ENCODE data around the gene SLC66A1.

SLC66A1 gene

DNA sequence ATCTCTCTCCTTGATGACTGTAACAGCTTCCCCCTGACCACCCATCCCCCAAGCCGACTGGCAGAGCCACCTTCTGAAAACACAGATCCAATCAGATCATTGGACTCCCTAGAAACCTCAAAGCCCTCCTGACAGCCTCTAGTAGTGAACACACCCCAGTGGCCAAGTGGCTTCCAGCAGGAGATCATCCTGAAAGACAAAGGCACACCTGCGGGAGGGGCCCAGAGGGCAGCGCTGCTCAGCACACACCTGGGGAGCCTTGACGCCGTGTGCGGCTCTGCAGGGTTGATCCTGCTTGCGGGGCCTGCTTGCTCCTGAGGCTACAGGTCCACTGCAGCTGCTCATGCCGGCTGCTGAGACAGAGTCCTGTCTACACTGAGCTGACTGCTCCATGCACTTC is 41.5 kb downstream of the SLC66A1 start:
- no peaks in the 10 kb centered on the region for H3K9me2 ChIP-seq (replicated peaks; ENCODE audit: insufficient read depth, low read length)
- no peaks in the 10 kb centered on the region for H3K9me3 ChIP-seq (replicated peaks; ENCODE audit: insufficient read depth, low read length)
- H3K79me2 ChIP-seq (ENCODE audit: low read length) = 0 out of 2 replicates have a peak, but pooled peaks cover 1% of the 10 kb centered on the region
- DNase-seq = no peak
- H3F3A ChIP-seq (ENCODE audit: insufficient read depth, low read length) = no peaks in the 10 kb centered on the region
- no peaks in the 10 kb centered on the region for H4K20me1 ChIP-seq (ENCODE audit: insufficient read depth, low read length)
- H3K9ac ChIP-seq (ENCODE audit: low read length) = no peak overlapping the region
- H3K27ac ChIP-seq (ENCODE audit: low read length) = no peak overlapping the region
- no peak overlapping the region for H3K4me3 ChIP-seq (ENCODE audit: low read length)
- H3K4me2 ChIP-seq (ENCODE audit: low read depth, low read length) = no peak overlapping the region
- no peak overlapping the region for H2AFZ ChIP-seq (ENCODE audit: low read length)
- no peaks in the 10 kb centered on the region for H3K27me3 ChIP-seq (replicated peaks; ENCODE audit: insufficient read depth, low read length)
- H3K36me3 ChIP-seq (replicated peaks; ENCODE audit: insufficient read depth, low read length) = 0 out of 2 replicates have a peak, but pooled peaks cover 4% of the 10 kb centered on the region
- no peaks in the 10 kb centered on the region for H3K4me1 ChIP-seq (ENCODE audit: low read length)
- TF ChIP-seq, protein P1, sequence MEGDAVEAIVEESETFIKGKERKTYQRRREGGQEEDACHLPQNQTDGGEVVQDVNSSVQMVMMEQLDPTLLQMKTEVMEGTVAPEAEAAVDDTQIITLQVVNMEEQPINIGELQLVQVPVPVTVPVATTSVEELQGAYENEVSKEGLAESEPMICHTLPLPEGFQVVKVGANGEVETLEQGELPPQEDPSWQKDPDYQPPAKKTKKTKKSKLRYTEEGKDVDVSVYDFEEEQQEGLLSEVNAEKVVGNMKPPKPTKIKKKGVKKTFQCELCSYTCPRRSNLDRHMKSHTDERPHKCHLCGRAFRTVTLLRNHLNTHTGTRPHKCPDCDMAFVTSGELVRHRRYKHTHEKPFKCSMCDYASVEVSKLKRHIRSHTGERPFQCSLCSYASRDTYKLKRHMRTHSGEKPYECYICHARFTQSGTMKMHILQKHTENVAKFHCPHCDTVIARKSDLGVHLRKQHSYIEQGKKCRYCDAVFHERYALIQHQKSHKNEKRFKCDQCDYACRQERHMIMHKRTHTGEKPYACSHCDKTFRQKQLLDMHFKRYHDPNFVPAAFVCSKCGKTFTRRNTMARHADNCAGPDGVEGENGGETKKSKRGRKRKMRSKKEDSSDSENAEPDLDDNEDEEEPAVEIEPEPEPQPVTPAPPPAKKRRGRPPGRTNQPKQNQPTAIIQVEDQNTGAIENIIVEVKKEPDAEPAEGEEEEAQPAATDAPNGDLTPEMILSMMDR (IDR thresholded peaks at IDR 0.05; ENCODE audit: low read length) = no peak
- no peak for TF ChIP-seq EZH2 (optimal IDR thresholded peaks at IDR 0.05; ENCODE audit: low read depth, low read length)
- no peak for TF ChIP-seq EZH2phosphoT487 (IDR thresholded peaks at IDR 0.05; ENCODE audit: low read length)

- H3K4me1 ChIP-seq (ENCODE audit: low read length) = no peaks in the 10 kb centered on the region
- no peak overlapping the region for H3K27ac ChIP-seq (ENCODE audit: low read length)
- peaks cover 4% of the 10 kb centered on the region; the same call in 1 of the 2 replicates for H3K79me2 ChIP-seq (ENCODE audit: low read length)
- no peaks in the 10 kb centered on the region for H3K27me3 ChIP-seq (replicated peaks; ENCODE audit: insufficient read depth, low read length)
- H2AFZ ChIP-seq (ENCODE audit: low read length) = no peak overlapping the region
- no peaks in the 10 kb centered on the region for H3F3A ChIP-seq (ENCODE audit: insufficient read depth, low read length)
- no peaks in the 10 kb centered on the region for H3K9me3 ChIP-seq (replicated peaks; ENCODE audit: insufficient read depth, low read length)
- H4K20me1 ChIP-seq (ENCODE audit: insufficient read depth, low read length) = no peaks in the 10 kb centered on the region; the same call in 1 of the 2 replicates
- no peak overlapping the region for H3K9ac ChIP-seq (ENCODE audit: low read length)
- no peaks in the 10 kb centered on the region for H3K9me2 ChIP-seq (replicated peaks; ENCODE audit: insufficient read depth, low read length)
- DNase-seq = no peak
- H3K4me3 ChIP-seq (ENCODE audit: low read length) = no peak overlapping the region
- H3K36me3 ChIP-seq (replicated peaks; ENCODE audit: insufficient read depth, low read length) = 0 out of 2 replicates have a peak, but pooled peaks cover 4% of the 10 kb centered on the region
- TF ChIP-seq EZH2phosphoT487 (IDR thresholded peaks at IDR 0.05; ENCODE audit: low read length) (no peak), EZH2 (optimal IDR thresholded peaks at IDR 0.05; ENCODE audit: low read depth, low read length) (no peak)
- TF ChIP-seq, protein P1 (IDR thresholded peaks at IDR 0.05; ENCODE audit: low read length) = no peak
- H3K4me2 ChIP-seq (ENCODE audit: low read depth, low read length) = no peak overlapping the region
Observed at GRCh38 chr1:19354531-19354981, 42.4 kb downstream of the SLC66A1 start.

DNA sequence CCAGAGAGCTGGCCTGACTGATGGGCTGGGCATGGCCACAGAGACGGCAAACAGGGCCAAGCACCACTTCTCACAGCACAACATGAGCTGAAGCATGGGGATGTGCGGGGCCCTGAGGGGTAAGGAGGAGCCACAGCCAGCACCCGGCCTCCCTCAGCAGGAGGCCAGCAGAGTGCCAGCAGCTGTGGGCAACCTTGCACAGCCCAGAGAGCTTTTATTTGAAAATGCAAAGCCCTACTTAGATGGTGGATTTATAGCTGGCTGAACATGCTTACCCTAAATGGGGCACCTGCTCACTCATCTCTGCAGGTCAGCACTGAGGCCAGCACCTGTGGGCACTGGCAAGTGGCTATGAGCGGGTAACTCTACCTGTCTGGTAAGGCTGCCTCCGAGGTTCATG is 44.1 kb downstream of the SLC66A1 start:
- Histone ChIP-seq H3K9me3 (replicated peaks; ENCODE audit: insufficient read depth, low read length) (no peaks in the 10 kb centered on the region), H3K4me1 (ENCODE audit: low read length) (no peaks in the 10 kb centered on the region), H3K4me2 (ENCODE audit: low read depth, low read length) (no peak overlapping the region), H3K79me2 (ENCODE audit: low read length) (peaks cover 12% of the 10 kb centered on the region), H4K20me1 (ENCODE audit: insufficient read depth, low read length) (no peaks in the 10 kb centered on the region; the same call in 1 of the 2 replicates), H2AFZ (ENCODE audit: low read length) (no peak overlapping the region), H3K9me2 (replicated peaks; ENCODE audit: insufficient read depth, low read length) (no peaks in the 10 kb centered on the region), H3K4me3 (ENCODE audit: low read length) (no peak overlapping the region), H3K9ac (ENCODE audit: low read length) (no peak overlapping the region), H3F3A (ENCODE audit: insufficient read depth, low read length) (no peaks in the 10 kb centered on the region), H3K36me3 (replicated peaks; ENCODE audit: insufficient read depth, low read length) (0 out of 2 replicates have a peak, but pooled peaks cover 4% of the 10 kb centered on the region), H3K27ac (ENCODE audit: low read length) (no peak overlapping the region), H3K27me3 (replicated peaks; ENCODE audit: insufficient read depth, low read length) (no peaks in the 10 kb centered on the region)
- no peak for DNase-seq
- no peak for TF ChIP-seq EZH2phosphoT487 (IDR thresholded peaks at IDR 0.05; ENCODE audit: low read length)

DNA sequence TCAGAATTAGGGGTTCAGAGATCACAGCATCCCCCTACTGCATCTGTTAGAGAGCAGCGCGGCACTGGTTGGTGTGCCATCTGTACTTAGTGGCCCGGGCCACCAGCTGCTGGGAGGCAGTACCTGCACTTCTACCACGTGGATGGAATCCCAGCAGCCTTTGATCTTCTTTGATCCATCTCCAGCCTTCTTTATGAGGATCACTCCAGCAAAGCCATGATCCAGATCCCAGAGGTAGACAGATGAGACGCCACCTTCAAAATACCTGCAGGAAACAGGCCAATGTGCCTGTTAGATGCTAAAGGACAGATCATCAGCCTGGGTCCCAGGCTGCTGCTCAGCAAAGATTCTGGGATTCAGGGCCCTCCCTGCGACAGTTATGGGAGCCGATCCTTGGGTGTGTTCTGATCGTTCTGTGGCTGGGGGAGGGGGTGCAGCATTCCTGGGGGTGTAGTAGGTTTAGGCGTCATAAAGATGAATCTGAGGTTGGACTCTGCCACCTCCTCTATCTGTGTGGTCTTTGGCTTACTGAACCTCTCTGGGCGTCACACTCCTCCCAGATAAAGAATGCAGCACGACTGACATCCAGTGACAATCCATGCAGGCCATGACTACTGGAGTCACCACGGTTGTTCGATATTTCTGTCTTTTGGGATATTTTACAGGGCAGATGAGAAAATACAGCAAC is 45.3 kb downstream of the SLC66A1 start:
- H3K36me3 ChIP-seq (replicated peaks; ENCODE audit: insufficient read depth, low read length) = 0 out of 2 replicates have a peak, but pooled peaks cover 4% of the 10 kb centered on the region
- peaks cover 13% of the 10 kb centered on the region for H3K79me2 ChIP-seq (ENCODE audit: low read length)
- H3K9ac ChIP-seq (ENCODE audit: low read length) = no peak overlapping the region
- no peaks in the 10 kb centered on the region for H3K4me1 ChIP-seq (ENCODE audit: low read length)
- DNase-seq = no peak
- no peak overlapping the region for H3K4me2 ChIP-seq (ENCODE audit: low read depth, low read length)
- H3K27me3 ChIP-seq (replicated peaks; ENCODE audit: insufficient read depth, low read length) = no peaks in the 10 kb centered on the region
- no peaks in the 10 kb centered on the region for H3K9me3 ChIP-seq (replicated peaks; ENCODE audit: insufficient read depth, low read length)
- no peak overlapping the region for H3K4me3 ChIP-seq (ENCODE audit: low read length)
- no peaks in the 10 kb centered on the region; the same call in 1 of the 2 replicates for H4K20me1 ChIP-seq (ENCODE audit: insufficient read depth, low read length)
- H3K9me2 ChIP-seq (replicated peaks; ENCODE audit: insufficient read depth, low read length) = no peaks in the 10 kb centered on the region
- H3K27ac ChIP-seq (ENCODE audit: low read length) = no peak overlapping the region
- TF ChIP-seq EZH2phosphoT487 (IDR thresholded peaks at IDR 0.05; ENCODE audit: low read length) = no peak
- H3F3A ChIP-seq (ENCODE audit: insufficient read depth, low read length) = no peaks in the 10 kb centered on the region
- H2AFZ ChIP-seq (ENCODE audit: low read length) = no peak overlapping the region

All from MM.1S (cell line).